OCI-LY7 (cell line): ENCODE measurements around the gene FLRT2.

Source experiments
- EZH2phosphoT487 ChIP-seq: fragments of 200-600 bp; sonication (generic); IDR thresholded peaks from 2 replicates; pipeline ENCODE4 v1.6.1; 2018; ENCODE audit warnings: low read depth, borderline replicate concordance, mild to moderate bottlenecking, mixed run types, antibody characterized with exemption, low read length, moderate library complexity, mixed read lengths
- TF ChIP-seq, protein P1 (sequence below): fragments of 200-600 bp; sonication (generic); conservative IDR thresholded peaks from 2 replicates; pipeline ENCODE4 v1.5.1; 2014; ENCODE audit warnings: mild to moderate bottlenecking, antibody characterized with exemption, low read length, moderate library complexity, mixed read lengths

DNA sequence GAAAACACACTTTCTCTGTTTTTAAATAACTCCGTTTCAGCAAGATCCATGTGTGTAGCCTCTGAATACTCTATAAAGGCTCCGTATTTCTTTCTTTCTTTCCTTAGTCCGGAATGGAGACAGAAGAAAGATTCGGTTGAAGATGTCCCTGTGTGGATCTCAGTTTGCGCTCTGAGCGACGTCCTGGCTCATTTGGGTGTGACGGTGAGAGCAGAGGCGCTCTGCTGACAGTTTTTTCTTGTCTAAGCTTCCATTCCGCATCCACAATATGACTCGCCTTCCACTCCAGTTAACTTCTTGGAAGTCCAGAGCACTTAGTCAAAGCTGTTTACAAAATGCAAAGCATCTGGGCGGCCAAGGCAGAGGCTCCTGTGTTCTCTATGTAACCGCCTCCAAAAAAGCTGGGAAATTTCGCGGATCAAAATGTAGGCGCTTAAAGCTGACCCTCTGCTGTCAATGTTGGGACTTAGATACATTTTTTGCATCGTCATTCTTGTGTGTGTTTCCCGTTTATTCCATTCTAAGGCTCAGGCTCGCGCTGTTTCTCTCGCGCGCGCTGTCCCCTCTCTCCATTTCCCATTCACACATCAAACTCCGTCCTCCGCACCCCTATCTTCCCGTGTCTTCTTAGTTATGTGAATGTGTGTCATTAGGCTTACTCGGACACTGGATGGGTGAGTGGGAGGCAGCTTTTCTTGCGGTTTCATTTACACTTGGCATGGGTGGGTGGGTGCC lies 880 bp upstream of the FLRT2 start:
- TF ChIP-seq, protein P1, sequence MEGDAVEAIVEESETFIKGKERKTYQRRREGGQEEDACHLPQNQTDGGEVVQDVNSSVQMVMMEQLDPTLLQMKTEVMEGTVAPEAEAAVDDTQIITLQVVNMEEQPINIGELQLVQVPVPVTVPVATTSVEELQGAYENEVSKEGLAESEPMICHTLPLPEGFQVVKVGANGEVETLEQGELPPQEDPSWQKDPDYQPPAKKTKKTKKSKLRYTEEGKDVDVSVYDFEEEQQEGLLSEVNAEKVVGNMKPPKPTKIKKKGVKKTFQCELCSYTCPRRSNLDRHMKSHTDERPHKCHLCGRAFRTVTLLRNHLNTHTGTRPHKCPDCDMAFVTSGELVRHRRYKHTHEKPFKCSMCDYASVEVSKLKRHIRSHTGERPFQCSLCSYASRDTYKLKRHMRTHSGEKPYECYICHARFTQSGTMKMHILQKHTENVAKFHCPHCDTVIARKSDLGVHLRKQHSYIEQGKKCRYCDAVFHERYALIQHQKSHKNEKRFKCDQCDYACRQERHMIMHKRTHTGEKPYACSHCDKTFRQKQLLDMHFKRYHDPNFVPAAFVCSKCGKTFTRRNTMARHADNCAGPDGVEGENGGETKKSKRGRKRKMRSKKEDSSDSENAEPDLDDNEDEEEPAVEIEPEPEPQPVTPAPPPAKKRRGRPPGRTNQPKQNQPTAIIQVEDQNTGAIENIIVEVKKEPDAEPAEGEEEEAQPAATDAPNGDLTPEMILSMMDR = no peak
- TF ChIP-seq EZH2phosphoT487 = no peak
